GM19351 (cell line): ENCODE data around the gene COL26A1.
"Not testable (repeated sequence)": the region's sequence is repeated elsewhere in the genome, so short reads cannot be mapped to it uniquely, and the experiment has no call there.

Experiments used
- ATAC-seq: cut with Tn5 transposase; IDR thresholded peaks from one replicate; pipeline ENCODE4 v1.9.1; 2021; ENCODE audit warnings: mild to moderate bottlenecking, moderate library complexity; ENCODE audit not compliant: unreplicated experiment

COL26A1 gene

GRCh38 chr7:101490439-101490838 lies 127.8 kb downstream of the COL26A1 start:
- ATAC-seq, result not testable (repeated sequence)

GRCh38 chr7:101491442-101491841 lies 128.8 kb downstream of the COL26A1 start:
- not testable (repeated sequence) for ATAC-seq

GRCh38 chr7:101494602-101495329 lies 132.1 kb downstream of the COL26A1 start:
- ATAC-seq, result no peak

- ATAC-seq, result no peak
These were observed 133.3 kb downstream of the COL26A1 start for GRCh38 chr7:101496017-101496416.

- ATAC-seq, result no peak
These were observed 138.7 kb downstream of the COL26A1 start for GRCh38 chr7:101501351-101501750.

GRCh38 chr7:101502466-101503098 lies 139.9 kb downstream of the COL26A1 start:
- ATAC-seq, result no peak

GRCh38 chr7:101505510-101505909 lies 142.8 kb downstream of the COL26A1 start:
- ATAC-seq, result not testable (repeated sequence)

GRCh38 chr7:101506531-101506930 lies 143.9 kb downstream of the COL26A1 start:
- ATAC-seq, result no peak

- no peak for ATAC-seq
These were observed 144.7 kb downstream of the COL26A1 start for GRCh38 chr7:101507327-101507726.

- ATAC-seq, result no peak
These were observed 145.1 kb downstream of the COL26A1 start for GRCh38 chr7:101507791-101508252.

GRCh38 chr7:101510297-101510696 lies 147.6 kb downstream of the COL26A1 start:
- no peak for ATAC-seq

GRCh38 chr7:101511965-101512364 lies 149.3 kb downstream of the COL26A1 start:
- no peak for ATAC-seq

GRCh38 chr7:101516851-101517250 lies 154.2 kb downstream of the COL26A1 start:
- ATAC-seq, result no peak

- ATAC-seq, result no peak
These were observed 154.6 kb downstream of the COL26A1 start for GRCh38 chr7:101517304-101517703.

- no peak for ATAC-seq
These were observed 155.7 kb downstream of the COL26A1 start for GRCh38 chr7:101518336-101518735.

GRCh38 chr7:101519324-101520023 lies 156.8 kb downstream of the COL26A1 start:
- no peak for ATAC-seq

- no peak for ATAC-seq
These were observed 158.8 kb downstream of the COL26A1 start for GRCh38 chr7:101521430-101521925.

- no peak for ATAC-seq
These were observed 159.3 kb downstream of the COL26A1 start for GRCh38 chr7:101522021-101522420.

- ATAC-seq, result no peak
These were observed 165.4 kb downstream of the COL26A1 start for GRCh38 chr7:101527844-101528667.

GRCh38 chr7:101529560-101529959 lies 166.9 kb downstream of the COL26A1 start:
- no peak for ATAC-seq
